Sigmoid colon (tissue), 7 donors: ENCODE data around the gene ACOT7. TPM values are rescaled to one million over a fixed set of nuclear protein-coding genes. Genes with fewer than 3 reads are reported as not detected.

Experiments
- DNase-seq: peaks from one replicate; pipeline ENCODE4 v3.0.0-alpha.2; 2019
- H3K27ac ChIP-seq, 4 donors: fragments of 200-600 bp; sonication (generic); one replicate each; pipeline ENCODE4 v1.5.1; 2016 to 2019; ENCODE audit warnings: mild to moderate bottlenecking in 1 of 4
- H3K27me3 ChIP-seq, 3 donors: fragments of 200-600 bp; sonication (generic); one replicate each; pipeline ENCODE4 v1.5.1; 2019; ENCODE audit warnings: mild to moderate bottlenecking in 1 of 3
- H3K36me3 ChIP-seq, 4 donors: fragments of 200-600 bp; sonication (generic); one replicate each; pipeline ENCODE4 v1.5.1; 2016 to 2019
- H3K4me1 ChIP-seq, 4 donors: fragments of 200-600 bp; sonication (generic); one replicate each; pipeline ENCODE4 v1.5.1; 2017 to 2019
- H3K4me3 ChIP-seq, 4 donors: fragments of 200-600 bp; sonication (generic); one replicate each; pipeline ENCODE4 v1.5.1; 2017 to 2019; ENCODE audit warnings: mild to moderate bottlenecking in 2 of 4, moderate library complexity in 1 of 4
- H3K9me3 ChIP-seq, 4 donors: fragments of 200-600 bp in 3 of 4; sonication (generic) in 3 of 4; one replicate each; pipeline versions ENCODE4 v1.5.1 to v1.6.1; 2013 to 2019
- CTCF ChIP-seq, 4 experiments: fragments of 450-650 bp in 3 of 4; fragments of 200-600 bp in 1 of 4; IDR thresholded peaks; one replicate each; pipeline ENCODE4 v1.5.1; 2016 to 2019; ENCODE audit warnings: antibody characterized with exemption in 4 of 4, mild to moderate bottlenecking in 3 of 4, moderate library complexity in 2 of 4
- EP300 ChIP-seq, 4 donors: sonication (generic); formaldehyde crosslinking; IDR thresholded peaks; one replicate each; pipeline ENCODE4 v1.6.1; 2017; ENCODE audit warnings: antibody characterized with exemption in 4 of 4
- POLR2A ChIP-seq, 2 donors: fragments of 450-650 bp; IDR thresholded peaks; one replicate each; pipeline ENCODE4 v1.6.1; 2016; ENCODE audit warnings: antibody characterized with exemption in 2 of 2, mild to moderate bottlenecking in 2 of 2, moderate library complexity in 2 of 2
- POLR2AphosphoS5 ChIP-seq, 4 donors: sonication (generic); formaldehyde crosslinking; IDR thresholded peaks; one replicate each; pipeline ENCODE4 v1.6.1; 2017; ENCODE audit warnings: antibody characterized with exemption in 4 of 4
- WGBS, 2 donors: extraction: QIAGEN DNeasy Blood & Tissue Kit; methylation state at CpG; one replicate each; pipeline ENCODE4 v1.1.7; 2013; 5-methylcytosine and 5-hydroxymethylcytosine counted together
- intact Hi-C: fragments of 100-400 bp; cut with DNase I; formaldehyde crosslinking; loops from one replicate; pipeline ENCODE4 v1.15.1; 2023
- polyA plus RNA-seq, 3 donors: library from polyadenylated mRNA; stranded (reverse); fragments of 200-250 nt; gene quantifications; one replicate each; pipeline ENCODE4 v1.2.3, GENCODE V29; 2013
- total RNA-seq, 4 donors: library from RNA; depleted of rRNA; stranded (reverse); fragments of >200 nt; gene quantifications; one replicate each; pipeline ENCODE4 v1.1.0, GENCODE V29; 2016
- donor health status: healthy with polysubstance abuse.
- donor health status: Bipolar disorder and iron deficiency.
- donor health status: healthy.

Gene ACOT7
- total and polyA plus RNA-seq, 7 donors = 17.9 to 81.0 (median 26.5) TPM

GRCh38 chr1:6248932-6249738 lies 144.4 kb downstream of the ACOT7 start:
- H3K4me1 ChIP-seq = peaks cover 2 to 30% (median 21%) of the 10 kb centered on the region in 4 donors
- H3K27me3 ChIP-seq = peaks cover 20 to 86% (median 73%) of the 10 kb centered on the region in 3 donors
- peaks cover 0 to 4% (median 0%) of the 10 kb centered on the region in 4 donors for H3K36me3 ChIP-seq
- DNase-seq = no peak
- no peak overlapping the region for H3K27ac ChIP-seq
- H3K4me3 ChIP-seq = peak overlapping the region in 2 of 4 donors; percentile 8 to 24
- intact Hi-C loops = loop anchor here (5.0 to 10.0 kb wide), 2 partner anchors 153 to 734 kb away; no protein-coding TSS in a partner anchor
- WGBS, 2 donors = 2 to 7% methylated on average over 96 of the region's 96 CpGs
- no peaks in the 10 kb centered on the region for H3K9me3 ChIP-seq
- TF ChIP-seq POLR2A (IDR thresholded peaks at IDR 0.05) = no peak
- TF ChIP-seq EP300 (IDR thresholded peaks at IDR 0.05) = no peak
- TF ChIP-seq POLR2AphosphoS5 (IDR thresholded peaks at IDR 0.05) = no peak
- TF ChIP-seq CTCF (IDR thresholded peaks at IDR 0.05) = no peak

DNA sequence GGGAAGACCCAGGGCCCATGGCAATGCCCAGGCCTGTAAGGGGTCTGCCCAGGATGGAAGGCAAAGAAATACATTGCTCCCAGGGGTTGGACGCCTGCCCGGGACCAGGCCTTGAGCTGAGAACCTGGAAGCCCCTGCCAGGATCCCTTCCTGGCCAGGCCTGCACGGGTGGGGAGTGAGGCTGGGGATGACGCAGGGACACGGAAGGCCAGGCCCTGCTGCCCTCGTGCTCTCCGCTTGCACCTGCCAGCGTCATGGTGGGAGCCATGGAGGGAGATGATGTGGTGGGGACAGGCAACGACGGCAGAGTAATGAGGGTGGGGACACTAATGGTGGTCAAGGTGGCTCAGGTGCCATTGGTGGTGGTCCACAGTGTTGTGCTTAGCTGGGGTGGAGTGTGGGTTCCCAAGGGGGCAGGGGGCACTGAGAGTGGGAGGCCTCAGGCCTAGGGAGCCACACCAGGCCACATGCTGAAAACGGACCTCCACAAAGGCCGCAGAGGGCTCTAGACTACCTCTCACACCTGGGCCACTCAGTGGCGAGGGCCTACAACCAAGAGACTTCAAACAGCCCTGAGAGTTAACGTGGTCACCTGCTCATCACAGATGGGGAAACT lies 145.3 kb downstream of the ACOT7 start:
- DNase-seq = no peak
- H3K4me1 ChIP-seq = peaks cover 2 to 30% (median 21%) of the 10 kb centered on the region in 4 donors
- no peaks in the 10 kb centered on the region for H3K9me3 ChIP-seq
- peaks cover 0 to 1% (median 0%) of the 10 kb centered on the region in 4 donors for H3K36me3 ChIP-seq
- intact Hi-C loops = loop anchor here (5.0 to 10.0 kb wide), 2 partner anchors 154 to 733 kb away; no protein-coding TSS in a partner anchor
- no peak overlapping the region for H3K27ac ChIP-seq
- peaks cover 26 to 93% (median 82%) of the 10 kb centered on the region in 3 donors for H3K27me3 ChIP-seq
- TF ChIP-seq EP300 (IDR thresholded peaks at IDR 0.05) = no peak
- TF ChIP-seq CTCF (IDR thresholded peaks at IDR 0.05) = no peak
- TF ChIP-seq POLR2A (IDR thresholded peaks at IDR 0.05) = no peak
- no peak overlapping the region for H3K4me3 ChIP-seq
- WGBS, 2 donors = 83 to 87% methylated on average over 14 of the region's 14 CpGs

GRCh38 chr1:6247651-6248050 lies 145.9 kb downstream of the ACOT7 start:
- WGBS, 2 donors = 52 to 77% methylated on average over 5 of the region's 5 CpGs
- DNase-seq = no peak
- H3K36me3 ChIP-seq = no peaks in the 10 kb centered on the region
- H3K4me3 ChIP-seq = no peak overlapping the region
- intact Hi-C loops = loop anchor here (5.0 to 10.0 kb wide), 2 partner anchors 155 to 733 kb away; no protein-coding TSS in a partner anchor
- no peaks in the 10 kb centered on the region for H3K9me3 ChIP-seq
- TF ChIP-seq POLR2A (IDR thresholded peaks at IDR 0.05) (no peak), POLR2AphosphoS5 (IDR thresholded peaks at IDR 0.05) (no peak), EP300 (IDR thresholded peaks at IDR 0.05) (no peak), CTCF (IDR thresholded peaks at IDR 0.05) (no peak)
- H3K4me1 ChIP-seq = peaks cover 2 to 31% (median 22%) of the 10 kb centered on the region in 4 donors
- H3K27me3 ChIP-seq = peaks cover 32 to 95% (median 88%) of the 10 kb centered on the region in 3 donors
- H3K27ac ChIP-seq = no peak overlapping the region

- Histone ChIP-seq H3K36me3 (no peaks in the 10 kb centered on the region), H3K9me3 (no peaks in the 10 kb centered on the region), H3K4me1 (peaks cover 2 to 39% (median 31%) of the 10 kb centered on the region in 4 donors), H3K4me3 (no peak overlapping the region), H3K27me3 (peaks cover 41 to 99% (median 96%) of the 10 kb centered on the region in 3 donors), H3K27ac (no peak overlapping the region)
- intact Hi-C loops = loop anchor here (1.0 to 10.0 kb wide), 3 partner anchors 97 to 732 kb away; no protein-coding TSS in a partner anchor
- WGBS, 2 donors = 5 to 8% methylated on average over 30 of the region's 30 CpGs
- TF ChIP-seq CTCF (IDR thresholded peaks at IDR 0.05) (peak; percentile 88 to 97 (median 95)), POLR2A (IDR thresholded peaks at IDR 0.05) (no peak), POLR2AphosphoS5 (IDR thresholded peaks at IDR 0.05) (peak in 1 of 4 donors; percentile 10)
- peak; percentile 91 for DNase-seq
Measured at GRCh38 chr1:6246497-6247467, 146.8 kb downstream of the ACOT7 start.
